Measurements from ENCODE around the gene SLC23A3. TPM values are rescaled to one million over a fixed set of nuclear protein-coding genes. Genes with fewer than 3 reads are reported as not detected.
A peak's percentile ranks its signal among the peaks of the same experiment; 100 is the strongest.

The SLC23A3 gene
- polyA plus RNA-seq, 1 donor from 2014 or later: 0.63 TPM

DNA sequence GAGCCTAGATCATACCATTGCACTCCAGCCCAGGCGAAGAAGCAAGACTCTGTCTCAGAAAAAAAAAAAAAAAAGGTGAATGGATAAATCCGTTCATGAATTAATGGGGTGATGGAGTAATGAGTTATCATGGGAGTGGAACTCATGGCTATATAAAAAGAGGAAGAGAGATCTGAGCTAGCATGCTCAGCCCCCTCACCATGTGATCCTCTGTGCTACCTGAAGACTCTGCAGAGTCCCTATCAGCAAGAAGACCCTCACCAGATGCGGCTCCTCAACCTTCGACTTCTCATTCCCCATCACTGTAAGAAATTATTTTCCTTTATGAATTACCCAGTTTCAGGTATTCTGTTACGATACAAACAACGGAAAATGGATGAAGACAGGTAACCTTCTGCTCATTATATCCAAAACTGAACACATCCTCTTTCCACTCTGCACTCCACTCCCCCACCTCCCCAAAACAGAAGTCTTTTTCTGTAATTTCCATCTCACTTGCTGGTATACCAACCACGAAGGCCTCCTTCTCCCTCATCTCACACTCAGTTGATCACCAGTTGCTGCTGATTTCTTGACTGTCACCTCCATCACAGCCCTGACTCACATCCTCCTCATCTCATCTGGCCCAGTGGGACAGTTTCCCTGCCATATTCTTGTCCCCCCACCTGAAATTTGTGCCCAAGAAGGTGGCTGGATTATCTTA lies 17.1 kb upstream of the SLC23A3 start:
- Mint-ChIP-seq H3K4me3 (peak overlapping the region in 1 of 4 donors; percentile 15), H3K4me1 (peaks cover 6 to 15% (median 11%) of the 10 kb centered on the region in 3 donors)

GRCh38 chr2:219184121-219184520 lies 14.3 kb upstream of the SLC23A3 start:
- Mint-ChIP-seq H3K4me1 (peaks cover 9 to 19% (median 18%) of the 10 kb centered on the region in 3 donors), H3K27ac (peak overlapping the region in 2 of 3 donors; percentile 28 to 63), H3K9me3 (no peaks in the 10 kb centered on the region), H3K27me3 (no peaks in the 10 kb centered on the region), H3K36me3 (peaks cover 3% of the 10 kb centered on the region), H3K4me3 (peak overlapping the region in 1 of 4 donors; percentile 42)

More for the DNA sequence above, 17.1 kb upstream of the SLC23A3 start:
- H3K27me3 Mint-ChIP-seq: no peaks in the 10 kb centered on the region
- no peaks in the 10 kb centered on the region for H3K9me3 Mint-ChIP-seq
- H3K36me3 Mint-ChIP-seq: peaks cover 2% of the 10 kb centered on the region
- no peak overlapping the region for H3K27ac Mint-ChIP-seq

DNA sequence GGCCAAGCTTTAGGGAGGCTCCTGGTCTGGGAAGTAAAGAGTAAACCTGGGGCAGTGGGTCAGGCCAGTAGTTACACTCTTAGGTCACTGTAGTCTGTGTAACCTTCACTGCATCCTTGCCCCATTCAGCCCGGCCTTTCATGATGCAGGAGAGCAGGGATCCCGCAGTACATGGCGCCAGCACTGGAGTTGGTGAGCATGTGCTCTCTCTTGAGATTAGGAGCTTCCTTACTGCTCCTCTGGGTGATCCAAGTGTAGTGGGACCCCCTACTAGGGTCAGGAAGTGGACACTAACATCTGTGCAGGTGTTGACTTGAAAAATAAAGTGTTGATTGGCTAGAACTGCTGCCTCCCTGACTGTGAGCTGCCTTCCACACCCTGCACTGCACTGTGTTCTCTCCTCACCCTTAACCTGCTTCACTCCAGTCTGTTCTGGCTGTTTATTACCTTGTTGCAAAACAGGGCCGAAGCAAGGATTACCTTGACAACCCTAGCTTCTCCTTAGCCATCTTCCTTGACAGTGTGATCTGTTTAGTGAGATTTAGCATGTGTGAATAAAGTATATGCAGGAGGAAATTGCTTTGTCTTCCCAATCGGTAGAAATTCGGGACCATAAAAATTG lies 13.4 kb upstream of the SLC23A3 start:
- peak overlapping the region in 1 of 3 donors; percentile 85 for H3K27ac Mint-ChIP-seq
- H3K36me3 Mint-ChIP-seq: peaks cover 3% of the 10 kb centered on the region
- peak overlapping the region in 1 of 4 donors; percentile 13 for H3K4me3 Mint-ChIP-seq
- H3K9me3 Mint-ChIP-seq: no peaks in the 10 kb centered on the region
- no peaks in the 10 kb centered on the region for H3K27me3 Mint-ChIP-seq
- H3K4me1 Mint-ChIP-seq: peaks cover 15 to 24% (median 23%) of the 10 kb centered on the region in 3 donors

DNA sequence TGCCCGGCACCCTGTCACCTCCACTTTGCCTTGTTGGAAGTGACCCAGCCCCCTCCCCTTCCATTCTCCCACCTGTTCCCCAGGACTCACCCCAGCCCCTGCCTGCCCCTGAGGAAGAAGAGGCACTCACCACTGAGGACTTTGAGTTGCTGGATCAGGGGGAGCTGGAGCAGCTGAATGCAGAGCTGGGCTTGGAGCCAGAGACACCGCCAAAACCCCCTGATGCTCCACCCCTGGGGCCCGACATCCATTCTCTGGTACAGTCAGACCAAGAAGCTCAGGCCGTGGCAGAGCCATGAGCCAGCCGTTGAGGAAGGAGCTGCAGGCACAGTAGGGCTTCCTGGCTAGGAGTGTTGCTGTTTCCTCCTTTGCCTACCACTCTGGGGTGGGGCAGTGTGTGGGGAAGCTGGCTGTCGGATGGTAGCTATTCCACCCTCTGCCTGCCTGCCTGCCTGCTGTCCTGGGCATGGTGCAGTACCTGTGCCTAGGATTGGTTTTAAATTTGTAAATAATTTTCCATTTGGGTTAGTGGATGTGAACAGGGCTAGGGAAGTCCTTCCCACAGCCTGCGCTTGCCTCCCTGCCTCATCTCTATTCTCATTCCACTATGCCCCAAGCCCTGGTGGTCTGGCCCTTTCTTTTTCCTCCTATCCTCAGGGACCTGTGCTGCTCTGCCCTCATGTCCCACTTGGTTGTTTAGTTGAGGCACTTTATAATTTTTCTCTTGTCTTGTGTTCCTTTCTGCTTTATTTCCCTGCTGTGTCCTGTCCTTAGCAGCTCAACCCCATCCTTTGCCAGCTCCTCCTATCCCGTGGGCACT lies 12.7 kb upstream of the SLC23A3 start:
- peak overlapping the region in 1 of 4 donors; percentile 55 for H3K4me3 Mint-ChIP-seq
- peaks cover 3% of the 10 kb centered on the region for H3K36me3 Mint-ChIP-seq
- H3K4me1 Mint-ChIP-seq: peaks cover 15 to 24% (median 23%) of the 10 kb centered on the region in 3 donors
- H3K27me3 Mint-ChIP-seq: no peaks in the 10 kb centered on the region
- no peaks in the 10 kb centered on the region for H3K9me3 Mint-ChIP-seq
- H3K27ac Mint-ChIP-seq: no peak overlapping the region

GRCh38 chr2:219181531-219181930 lies 11.7 kb upstream of the SLC23A3 start:
- no peak overlapping the region for H3K27ac Mint-ChIP-seq
- H3K4me1 Mint-ChIP-seq: peaks cover 9 to 18% (median 17%) of the 10 kb centered on the region in 3 donors
- no peaks in the 10 kb centered on the region for H3K9me3 Mint-ChIP-seq
- H3K36me3 Mint-ChIP-seq: peaks cover 3% of the 10 kb centered on the region
- H3K27me3 Mint-ChIP-seq: no peaks in the 10 kb centered on the region
- H3K4me3 Mint-ChIP-seq: peak overlapping the region in 2 of 4 donors; percentile 30 to 34

DNA sequence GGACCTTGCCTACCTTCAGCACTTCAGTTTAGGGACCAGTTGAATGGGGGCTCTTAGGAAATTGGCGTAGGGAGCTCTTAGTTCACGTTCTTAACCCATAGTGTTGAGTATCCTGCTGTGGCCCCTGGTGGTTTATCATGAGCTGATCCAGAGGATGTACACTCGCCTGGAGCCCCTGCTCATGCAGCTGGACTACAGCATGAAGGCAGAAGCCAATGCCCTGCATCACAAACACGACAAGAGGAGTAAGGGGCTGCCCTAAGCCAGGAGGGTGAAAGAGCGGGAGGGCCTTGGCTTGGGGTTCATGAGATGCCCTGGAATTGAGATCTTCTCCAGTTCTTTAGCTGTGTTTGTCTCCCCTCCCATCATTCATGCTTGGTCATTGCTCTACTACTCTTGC lies 11.1 kb upstream of the SLC23A3 start:
- H3K4me1 Mint-ChIP-seq: peaks cover 11 to 20% (median 19%) of the 10 kb centered on the region in 3 donors
- peak overlapping the region in 2 of 4 donors; percentile 26 to 97 for H3K4me3 Mint-ChIP-seq
- H3K36me3 Mint-ChIP-seq: peaks cover 3% of the 10 kb centered on the region
- H3K9me3 Mint-ChIP-seq: no peaks in the 10 kb centered on the region
- no peaks in the 10 kb centered on the region for H3K27me3 Mint-ChIP-seq
- H3K27ac Mint-ChIP-seq: peak overlapping the region in 1 of 3 donors; percentile 92

GRCh38 chr2:219179601-219180465 lies 10.0 kb upstream of the SLC23A3 start:
- peaks cover 3% of the 10 kb centered on the region for H3K36me3 Mint-ChIP-seq
- peak overlapping the region; percentile 52 to 98 (median 96) for H3K4me3 Mint-ChIP-seq
- peak overlapping the region in 2 of 3 donors; percentile 92 to 94 for H3K27ac Mint-ChIP-seq
- H3K27me3 Mint-ChIP-seq: no peaks in the 10 kb centered on the region
- peaks cover 13 to 24% (median 15%) of the 10 kb centered on the region in 3 donors for H3K4me1 Mint-ChIP-seq
- no peaks in the 10 kb centered on the region for H3K9me3 Mint-ChIP-seq

GRCh38 chr2:219178377-219179175 lies 8.7 kb upstream of the SLC23A3 start:
- H3K4me1 Mint-ChIP-seq: peaks cover 15 to 32% (median 26%) of the 10 kb centered on the region in 3 donors
- peaks cover 2% of the 10 kb centered on the region for H3K36me3 Mint-ChIP-seq
- H3K9me3 Mint-ChIP-seq: no peaks in the 10 kb centered on the region
- peak overlapping the region; percentile 92 to 100 (median 94) for H3K27ac Mint-ChIP-seq
- peak overlapping the region; percentile 83 to 98 (median 96) for H3K4me3 Mint-ChIP-seq
- H3K27me3 Mint-ChIP-seq: no peaks in the 10 kb centered on the region

GRCh38 chr2:219177552-219178376 lies 7.9 kb upstream of the SLC23A3 start, which contains the start of gene RETREG2:
TSS of gene RETREG2 (plus strand) at chr2:219178275. CDS start at chr2:219178353, 78 bp downstream.
- H3K27me3 Mint-ChIP-seq: no peaks in the 10 kb centered on the region
- peak within 1 kb of the TSS; percentile 97 to 100 (median 100) for H3K27ac Mint-ChIP-seq
- peaks cover 15 to 31% (median 26%) of the 10 kb centered on the region in 3 donors for H3K4me1 Mint-ChIP-seq
- peak within 1 kb of the TSS; percentile 95 to 98 (median 97) for H3K4me3 Mint-ChIP-seq
- H3K36me3 Mint-ChIP-seq: peaks cover 2% of the 10 kb centered on the region
- no peaks in the 10 kb centered on the region for H3K9me3 Mint-ChIP-seq

GRCh38 chr2:219176818-219177551 lies 7.2 kb upstream of the SLC23A3 start, which contains the start of gene CNPPD1:
TSS of gene CNPPD1 (minus strand) at chr2:219176925. CDS start at chr2:219176828, 97 bp downstream.
- H3K9me3 Mint-ChIP-seq: no peaks in the 10 kb centered on the region
- H3K27ac Mint-ChIP-seq: peak within 1 kb of the TSS; percentile 97 to 100 (median 100)
- peaks cover 15 to 31% (median 29%) of the 10 kb centered on the region in 3 donors for H3K4me1 Mint-ChIP-seq
- H3K4me3 Mint-ChIP-seq: peak within 1 kb of the TSS; percentile 95 to 98 (median 97)
- H3K27me3 Mint-ChIP-seq: no peaks in the 10 kb centered on the region
- peaks cover 2% of the 10 kb centered on the region for H3K36me3 Mint-ChIP-seq

DNA sequence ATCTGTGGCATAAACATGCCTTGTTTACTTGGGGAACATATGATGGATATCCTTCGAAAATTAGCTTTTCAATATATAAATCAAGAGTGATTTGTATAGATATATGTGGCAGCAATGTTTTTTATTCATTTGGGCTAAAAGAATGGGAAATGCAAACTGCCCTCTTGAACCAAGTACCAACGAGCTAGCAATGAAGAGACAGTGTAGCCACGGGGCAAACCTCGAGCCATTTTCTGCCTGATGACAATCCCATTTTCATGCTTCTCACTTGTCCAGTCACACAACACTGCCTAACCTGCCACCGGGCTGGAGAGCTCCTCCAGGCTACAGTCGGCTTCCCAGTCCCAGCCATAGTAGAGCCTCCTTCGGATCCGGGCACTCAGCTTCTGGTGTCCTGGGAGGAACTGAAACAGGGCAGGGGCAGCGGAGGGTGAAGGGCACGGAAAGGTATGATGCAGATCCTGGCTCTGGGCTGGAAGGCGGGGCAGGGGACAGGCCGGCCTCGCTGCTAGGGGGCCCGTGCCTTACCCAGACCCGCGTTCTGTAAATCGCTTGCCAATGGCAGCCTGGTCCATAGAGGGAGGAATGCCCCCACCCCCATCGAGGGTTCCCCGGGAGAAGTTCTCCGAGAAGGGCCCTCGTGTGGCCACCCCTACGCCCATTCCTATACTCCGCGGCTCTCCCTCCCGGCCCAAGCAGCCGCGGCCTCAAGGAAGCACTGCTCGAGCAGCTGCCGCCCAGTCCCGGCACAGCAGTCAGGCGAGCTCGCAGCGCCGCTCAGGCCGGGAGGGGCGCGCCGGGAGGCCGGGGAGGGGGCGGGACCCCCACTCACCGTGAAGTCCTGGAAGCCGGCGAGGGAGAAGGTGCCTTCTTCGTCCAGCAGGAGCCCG lies 6.3 kb upstream of the SLC23A3 start:
- peaks cover 2% of the 10 kb centered on the region for H3K36me3 Mint-ChIP-seq
- no peaks in the 10 kb centered on the region for H3K9me3 Mint-ChIP-seq
- H3K4me1 Mint-ChIP-seq: peaks cover 15 to 36% (median 31%) of the 10 kb centered on the region in 3 donors
- H3K4me3 Mint-ChIP-seq: peak overlapping the region; percentile 95 to 98 (median 97)
- H3K27ac Mint-ChIP-seq: peak overlapping the region; percentile 97 to 100 (median 100)
- H3K27me3 Mint-ChIP-seq: no peaks in the 10 kb centered on the region

Measured in IgD-negative memory B cell (primary cell).